EH (cell line): Measurements from ENCODE around the gene SLC26A1.

ENCODE experiments used
- DNase-seq: peaks from one replicate; pipeline ENCODE4 v3.0.0-alpha.2; 2015; ENCODE audit warnings: low read depth

SLC26A1 gene

GRCh38 chr4:965048-965765, 28.0 kb downstream of the SLC26A1 start:
- no peak for DNase-seq

GRCh38 chr4:964346-965025, 28.7 kb downstream of the SLC26A1 start:
- no peak for DNase-seq

GRCh38 chr4:963276-964225, 29.7 kb downstream of the SLC26A1 start:
- no peak for DNase-seq

- no peak for DNase-seq
Measured at GRCh38 chr4:962231-963208, 30.7 kb downstream of the SLC26A1 start.

DNA sequence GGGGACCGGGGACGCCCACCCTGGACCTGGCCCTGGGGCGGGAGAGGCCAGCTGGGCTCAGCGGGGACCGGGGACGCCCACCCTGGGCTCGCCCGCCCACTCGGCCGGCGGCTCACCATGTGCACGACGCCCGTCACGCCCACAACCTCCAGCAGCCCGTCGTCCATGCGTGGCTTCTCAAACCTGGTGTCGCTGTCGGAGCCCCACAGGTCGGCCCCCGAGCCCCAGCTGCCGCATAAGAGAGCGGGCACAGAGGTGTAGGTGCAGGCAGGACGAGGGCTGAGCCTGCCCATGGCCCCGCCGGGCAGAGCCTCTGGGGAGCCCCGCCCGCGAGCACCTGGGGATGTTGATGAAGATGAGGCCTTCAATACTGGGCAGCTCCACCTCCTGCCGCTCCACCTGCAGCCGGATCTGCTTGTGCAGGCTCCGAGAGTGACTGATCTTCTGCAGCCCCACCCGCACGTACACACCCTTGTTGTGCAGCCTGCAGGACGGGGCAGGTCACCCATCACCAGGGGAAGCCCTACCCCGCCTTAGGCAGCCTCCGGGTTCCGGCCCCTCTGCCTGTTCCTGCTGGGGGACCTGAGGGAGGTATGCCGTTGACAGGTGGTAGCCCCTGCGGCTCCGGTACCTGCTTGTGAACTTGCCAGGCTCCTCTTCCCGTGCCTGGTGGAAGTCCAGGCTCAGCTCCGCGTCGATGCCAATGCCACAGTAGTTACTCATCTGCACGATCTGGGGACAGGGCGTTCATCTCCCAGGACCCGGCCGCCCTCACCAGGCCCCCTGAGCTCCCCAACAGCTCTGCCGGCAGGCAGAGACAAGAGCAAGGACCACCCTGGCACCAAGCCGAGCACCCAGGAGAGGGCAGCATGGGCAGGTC, 31.6 kb downstream of the SLC26A1 start:
- no peak for DNase-seq

DNA sequence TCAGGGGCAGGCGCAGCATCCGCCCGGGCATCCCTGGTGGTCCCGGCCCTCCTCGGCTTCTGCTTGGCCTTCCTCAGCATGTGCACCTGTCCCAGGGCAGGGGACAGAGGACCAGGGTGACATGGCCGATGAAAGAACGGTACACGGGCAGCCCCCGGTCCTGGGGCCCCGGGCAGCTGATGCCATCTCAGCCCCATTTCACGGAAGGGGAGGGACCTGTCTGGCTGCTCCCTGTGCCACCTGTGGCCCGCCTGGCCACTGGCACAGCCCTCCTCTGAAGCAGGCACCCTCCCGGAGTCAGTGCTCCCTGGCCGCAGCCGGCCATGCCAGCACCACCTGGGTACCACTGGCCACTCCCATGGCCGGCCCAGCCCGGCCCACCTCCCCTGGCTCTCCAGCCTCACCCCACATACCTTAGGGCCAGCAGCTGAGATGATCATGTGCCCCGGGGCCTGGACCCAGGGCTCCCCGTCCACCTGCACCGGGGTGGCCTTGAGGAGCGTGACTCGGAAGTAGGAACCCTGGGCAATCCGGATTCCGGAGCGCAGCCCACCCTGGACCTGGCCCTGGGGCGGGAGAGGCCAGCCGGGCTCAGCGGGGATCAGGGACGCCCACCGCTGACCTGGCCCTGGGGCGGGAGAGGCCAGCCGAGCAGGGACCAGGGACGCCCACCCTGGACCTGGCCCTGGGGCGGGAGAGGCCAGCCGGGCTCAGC, 32.4 kb downstream of the SLC26A1 start:
- DNase-seq = no peak

DNA sequence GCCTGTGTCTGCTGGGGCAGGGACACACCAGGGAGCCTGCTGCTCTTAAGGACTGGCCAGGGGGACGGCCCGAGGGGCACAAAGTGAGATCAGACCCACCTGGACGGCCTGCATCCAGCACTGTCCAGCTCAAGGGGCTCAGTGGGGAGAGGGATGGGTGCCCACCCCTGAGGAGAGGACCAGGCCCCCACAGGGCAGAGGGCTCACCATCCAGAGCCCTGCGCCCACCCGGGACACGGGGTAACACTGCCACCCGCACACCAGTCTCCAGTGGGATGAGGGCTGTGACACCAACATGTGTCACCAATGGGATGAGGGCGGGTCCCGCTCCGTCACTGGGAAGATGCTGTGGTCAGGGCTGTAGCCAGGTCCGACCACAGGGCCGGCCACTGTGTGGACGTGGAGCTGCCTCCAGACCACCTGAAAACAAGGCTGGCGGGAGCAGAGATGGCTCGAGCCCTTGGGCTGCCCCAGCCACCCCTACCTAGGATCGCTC, 33.0 kb downstream of the SLC26A1 start:
- no peak for DNase-seq

DNA sequence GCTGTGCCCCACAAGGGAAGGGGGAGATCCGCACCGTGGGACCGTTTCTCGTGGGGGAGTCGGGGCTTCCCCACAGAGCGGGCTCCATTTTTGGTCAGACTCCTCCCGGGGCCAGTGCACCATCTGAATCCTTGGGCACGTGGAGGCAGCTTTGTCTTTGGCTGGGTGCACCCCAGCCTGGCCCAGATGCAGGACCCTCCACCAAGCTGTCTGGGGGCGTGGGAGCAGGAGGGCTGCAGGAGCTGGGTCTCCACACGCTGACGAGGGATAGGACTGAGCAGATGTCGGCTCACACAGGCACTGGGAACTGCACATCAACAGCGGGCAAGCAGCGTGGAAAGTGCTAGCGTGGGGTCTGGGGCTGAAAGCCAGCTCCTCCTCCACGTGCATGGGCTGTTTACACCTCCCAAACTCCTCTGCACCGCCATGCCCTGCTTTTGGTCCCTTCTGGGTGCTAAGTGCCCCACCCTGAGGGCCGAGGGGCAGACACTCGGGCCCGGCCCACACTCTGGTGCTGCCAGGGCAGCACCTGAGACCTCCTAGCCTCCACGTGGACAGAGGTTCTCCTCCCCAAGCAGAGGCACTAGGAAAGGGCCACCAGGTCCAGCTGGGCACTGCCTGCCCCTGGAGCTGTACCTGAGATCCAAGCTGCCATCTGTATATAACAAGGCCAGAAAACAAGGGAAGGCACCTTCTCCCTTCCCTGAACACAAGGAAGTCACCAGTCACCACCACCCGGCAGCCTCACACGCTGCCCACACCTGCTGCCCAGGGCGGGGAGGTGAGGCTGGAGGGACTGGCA, 33.7 kb downstream of the SLC26A1 start:
- DNase-seq = no peak

GRCh38 chr4:958696-959337, 34.4 kb downstream of the SLC26A1 start:
- no peak for DNase-seq

- no peak for DNase-seq
Measured at GRCh38 chr4:958314-958665, 34.9 kb downstream of the SLC26A1 start.

GRCh38 chr4:957581-958313, 35.5 kb downstream of the SLC26A1 start:
- DNase-seq = no peak

GRCh38 chr4:957231-957580, 36.0 kb downstream of the SLC26A1 start:
- no peak for DNase-seq

DNA sequence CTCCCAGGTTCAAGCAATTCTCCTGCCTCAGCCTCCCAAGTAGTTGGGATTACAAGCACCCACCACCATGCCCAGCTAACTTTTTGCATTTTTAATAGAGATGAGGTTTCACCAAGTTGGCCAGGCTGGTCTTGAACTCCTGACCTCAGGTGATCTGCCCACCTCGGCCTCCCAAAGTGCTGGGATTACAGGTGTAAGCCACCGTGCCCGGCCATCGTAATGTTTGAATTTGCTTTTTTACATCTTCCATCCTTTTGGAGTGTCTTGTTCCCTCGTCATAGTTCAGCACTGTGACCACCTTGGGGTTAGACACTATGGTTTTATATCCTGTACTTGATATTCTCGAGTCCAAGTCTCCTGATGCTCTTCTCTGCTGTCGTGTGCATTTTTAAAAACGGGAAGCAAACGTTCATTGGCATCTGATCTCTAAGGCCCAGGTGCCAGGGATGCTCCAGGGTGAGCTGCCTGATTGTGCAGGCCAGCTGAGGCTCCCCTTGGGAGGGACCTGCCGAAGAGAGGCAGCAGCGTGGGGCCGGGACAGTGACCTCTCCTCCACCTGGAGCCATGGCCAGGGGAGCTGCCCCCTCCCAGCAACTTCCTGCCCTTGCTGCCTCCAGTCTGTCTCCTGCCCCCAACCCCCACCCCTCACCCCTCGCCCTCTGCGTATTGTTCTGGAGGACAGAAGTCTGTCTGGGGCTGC, 36.5 kb downstream of the SLC26A1 start:
- no peak for DNase-seq

DNA sequence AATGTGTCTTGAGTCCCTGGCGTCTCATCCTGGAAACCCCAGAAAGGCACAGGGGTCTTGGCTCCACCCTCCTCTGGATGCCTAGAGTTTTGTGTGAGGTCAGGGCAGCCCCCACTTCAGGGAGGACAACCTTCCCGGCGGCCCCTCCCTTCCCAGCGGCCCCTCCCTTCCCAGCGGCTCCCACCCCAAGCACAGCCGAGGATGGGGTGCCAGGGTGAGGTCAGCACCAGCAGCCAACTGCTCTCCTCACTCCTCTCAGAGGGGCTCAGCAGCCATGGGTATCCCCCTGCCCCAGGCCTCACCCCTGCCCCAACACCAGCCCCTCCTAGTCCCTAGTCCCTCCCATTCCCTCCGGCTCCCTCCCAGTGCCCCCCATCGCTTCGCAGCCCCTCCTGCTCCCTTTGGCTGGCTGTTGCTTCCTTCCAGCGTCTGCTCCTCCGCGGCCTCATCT, 37.2 kb downstream of the SLC26A1 start:
- no peak for DNase-seq

DNA sequence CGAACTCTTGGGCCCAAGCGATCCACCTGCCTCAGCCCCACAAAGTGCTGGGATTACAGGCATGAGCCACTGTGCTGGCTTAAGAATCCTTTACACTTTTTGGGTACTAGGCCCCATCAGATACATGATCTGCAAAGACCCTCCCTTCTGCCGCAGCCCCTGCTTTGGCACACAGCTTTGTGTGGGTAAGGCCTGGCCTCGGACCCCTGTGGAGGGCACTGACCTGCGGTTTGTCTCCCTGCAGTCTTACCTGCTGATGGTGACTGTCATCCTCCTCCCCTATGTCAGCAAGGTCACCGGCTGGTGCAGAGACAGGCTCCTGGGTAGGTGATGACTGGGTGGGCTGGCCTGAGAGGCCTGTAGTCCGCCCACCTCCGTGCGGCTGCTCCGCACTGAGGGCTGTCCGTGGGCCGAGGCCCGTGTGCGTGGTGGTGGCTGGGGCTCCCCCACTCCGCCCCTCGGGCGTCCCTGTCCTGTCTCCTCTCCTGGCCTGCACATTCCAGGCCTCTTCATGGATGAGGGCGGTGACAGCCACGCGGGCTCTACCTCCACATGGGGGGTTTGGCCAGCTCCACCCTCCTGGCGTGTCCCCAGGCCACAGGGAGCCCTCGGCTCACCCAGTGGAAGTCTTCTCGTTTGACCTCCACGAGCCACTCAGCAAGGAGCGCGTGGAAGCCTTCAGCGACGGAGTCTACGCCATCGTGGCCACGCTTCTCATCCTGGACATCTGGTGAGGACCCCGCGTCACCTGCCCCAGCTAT, 37.9 kb downstream of the SLC26A1 start:
- DNase-seq = no peak
